GM12892 (cell line): ENCODE data around the gene FSIP1.

ENCODE experiments used
- DNase-seq: peaks from one replicate; pipeline ENCODE4 v3.0.0; 2011; ENCODE audit not compliant: insufficient read length
- FAIRE-seq: peaks from 2 replicates; lab custom pipeline; 2011; peaks lifted over from hg19 to GRCh38; lab: Jason Lieb, UNC
- POLR2A ChIP-seq: IDR thresholded peaks from 2 replicates; pipeline ENCODE4 v1.6.1; 2011; ENCODE audit warnings: low read depth, low read length, control low read depth
- POLR2AphosphoS5 ChIP-seq: IDR thresholded peaks from 2 replicates; pipeline ENCODE4 v1.6.1; 2011; ENCODE audit warnings: low read depth, low read length, control low read depth
- TAF1 ChIP-seq: IDR thresholded peaks from 2 replicates; pipeline ENCODE4 v1.6.1; 2011; ENCODE audit warnings: low read depth, mild to moderate bottlenecking, control low read depth, low read length, borderline replicate concordance

The FSIP1 gene

GRCh38 chr15:39735120-39735717 lies 47.4 kb downstream of the FSIP1 start:
- peak; percentile 14 for FAIRE-seq
- TF ChIP-seq TAF1 (no peak), POLR2A (no peak), POLR2AphosphoS5 (no peak)
- DNase-seq = no peak

GRCh38 chr15:39731266-39731665 lies 51.4 kb downstream of the FSIP1 start:
- FAIRE-seq = no peak
- DNase-seq = no peak
- no peak for TF ChIP-seq POLR2A
- TF ChIP-seq TAF1 = no peak
- no peak for TF ChIP-seq POLR2AphosphoS5

DNA sequence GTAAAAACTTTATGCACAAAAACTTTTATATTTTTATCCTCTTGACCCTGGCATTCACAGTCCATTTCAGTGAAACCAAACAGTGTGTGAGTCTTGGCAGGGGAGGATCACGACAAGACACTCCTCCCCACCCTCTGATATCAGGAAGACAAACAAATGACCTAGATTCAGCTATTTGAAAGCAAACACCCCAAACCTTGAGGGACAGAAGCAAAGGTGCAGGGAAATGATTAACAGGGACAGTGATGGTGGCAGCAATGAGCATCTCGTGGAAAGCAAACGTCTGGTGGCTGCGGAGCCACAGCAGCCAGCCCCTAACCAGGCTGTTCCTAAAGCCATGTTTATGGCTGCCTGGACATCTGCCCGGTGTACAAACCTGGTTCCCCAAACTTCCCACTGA lies 52.1 kb downstream of the FSIP1 start:
- DNase-seq (no peak), FAIRE-seq (no peak)
- TF ChIP-seq POLR2AphosphoS5 (no peak), POLR2A (no peak), TAF1 (no peak)

DNA sequence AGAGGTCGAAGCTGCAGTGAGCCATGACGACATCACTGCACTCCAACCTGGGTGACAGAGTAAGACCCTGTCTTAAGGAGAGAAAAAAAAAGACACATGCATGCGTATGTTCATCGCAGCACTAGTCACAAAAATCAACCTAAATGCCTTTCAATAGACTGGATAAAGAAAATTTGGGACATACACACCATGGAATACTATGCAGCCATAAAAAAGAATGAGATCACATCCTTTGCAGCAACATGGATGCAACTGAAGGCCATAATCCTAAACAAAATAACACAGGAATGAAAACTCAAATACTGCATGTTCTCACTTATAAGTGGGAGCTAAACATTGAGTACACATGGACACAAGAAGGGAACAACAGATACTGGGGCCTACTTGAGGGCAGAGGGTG lies 53.1 kb downstream of the FSIP1 start:
- TF ChIP-seq POLR2A (no peak), TAF1 (no peak), POLR2AphosphoS5 (no peak)
- DNase-seq = no peak
- no peak for FAIRE-seq

GRCh38 chr15:39728845-39729244 lies 53.8 kb downstream of the FSIP1 start:
- TF ChIP-seq TAF1 (no peak), POLR2AphosphoS5 (no peak), POLR2A (no peak)
- DNase-seq = no peak
- FAIRE-seq = no peak

DNA sequence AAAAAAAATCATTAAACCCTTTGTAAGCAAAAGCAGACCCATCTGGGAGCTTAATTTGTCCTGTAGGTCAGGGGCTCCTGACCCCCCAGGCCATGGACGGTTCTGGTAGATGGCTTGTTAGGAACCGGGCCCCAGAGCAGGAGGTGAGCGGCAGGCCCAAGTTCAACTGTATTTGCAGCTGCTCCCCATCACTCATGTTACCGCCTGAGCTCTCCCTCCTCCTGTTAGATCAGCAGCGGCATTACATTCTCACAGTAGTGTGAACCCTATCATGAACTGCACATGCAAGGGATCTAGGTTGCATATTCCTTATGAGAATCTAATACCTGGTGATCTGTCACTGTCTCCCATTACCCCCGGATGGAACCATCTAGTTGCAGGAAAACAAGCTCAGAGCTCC lies 60.7 kb downstream of the FSIP1 start:
- no peak for FAIRE-seq

DNA sequence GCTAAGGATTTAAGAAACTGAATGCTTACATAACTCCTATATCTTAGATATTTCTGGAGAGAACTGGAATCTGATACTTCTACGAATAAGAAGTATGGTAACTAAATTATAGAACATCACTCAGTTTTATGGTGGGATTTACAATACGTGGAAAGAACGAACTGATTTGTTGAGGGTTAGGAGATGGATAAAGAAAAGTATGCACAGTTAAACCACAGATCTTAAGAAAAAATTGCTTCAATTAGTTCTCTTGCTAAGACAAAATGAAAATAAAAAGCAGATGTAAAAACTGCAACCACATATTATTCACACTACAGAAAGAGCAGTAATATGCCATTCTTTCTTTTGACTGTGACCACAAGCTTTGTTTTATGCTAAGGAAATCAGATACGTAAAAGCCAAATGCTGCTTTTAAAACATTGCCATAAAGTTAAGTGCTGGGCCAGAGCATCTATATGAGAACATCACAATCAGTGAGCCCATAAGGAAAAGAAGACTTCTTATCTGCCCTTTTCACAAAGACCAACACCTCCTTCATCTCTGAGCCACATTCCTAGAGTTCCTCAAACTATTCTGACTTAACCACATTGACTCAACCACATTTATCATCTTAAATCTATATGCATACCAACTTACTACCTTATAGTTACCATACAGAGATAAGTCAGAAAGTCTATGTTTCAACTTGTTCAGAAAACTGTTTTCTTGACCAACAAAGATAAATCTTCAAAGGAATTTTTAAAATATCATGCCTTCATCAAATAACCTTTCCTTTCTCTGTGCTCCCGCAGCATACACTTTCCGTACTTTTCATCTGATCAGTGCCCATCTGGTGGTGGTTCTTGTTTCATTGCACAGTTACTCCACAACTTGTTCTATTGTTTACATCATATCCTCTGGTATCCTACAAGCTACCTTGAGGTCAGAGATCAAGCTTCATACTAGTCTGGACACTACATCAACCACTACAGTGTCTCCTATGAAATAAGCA lies 61.7 kb downstream of the FSIP1 start:
- no peak for TF ChIP-seq POLR2AphosphoS5
- no peak for TF ChIP-seq POLR2A
- no peak for TF ChIP-seq TAF1
- DNase-seq = no peak
- FAIRE-seq = no peak

More for the DNA sequence above, 60.7 kb downstream of the FSIP1 start:
- no peak for DNase-seq
- no peak for TF ChIP-seq POLR2AphosphoS5
- no peak for TF ChIP-seq TAF1
- no peak for TF ChIP-seq POLR2A

GRCh38 chr15:39720081-39720480 lies 62.6 kb downstream of the FSIP1 start:
- FAIRE-seq = no peak
- TF ChIP-seq POLR2A = no peak
- TF ChIP-seq POLR2AphosphoS5 = no peak
- TF ChIP-seq TAF1 = no peak
- no peak for DNase-seq

- no peak for DNase-seq
- TF ChIP-seq POLR2AphosphoS5 (no peak), POLR2A (no peak), TAF1 (no peak)
- FAIRE-seq = no peak
Observed at GRCh38 chr15:39719109-39719508, 63.5 kb downstream of the FSIP1 start.

DNA sequence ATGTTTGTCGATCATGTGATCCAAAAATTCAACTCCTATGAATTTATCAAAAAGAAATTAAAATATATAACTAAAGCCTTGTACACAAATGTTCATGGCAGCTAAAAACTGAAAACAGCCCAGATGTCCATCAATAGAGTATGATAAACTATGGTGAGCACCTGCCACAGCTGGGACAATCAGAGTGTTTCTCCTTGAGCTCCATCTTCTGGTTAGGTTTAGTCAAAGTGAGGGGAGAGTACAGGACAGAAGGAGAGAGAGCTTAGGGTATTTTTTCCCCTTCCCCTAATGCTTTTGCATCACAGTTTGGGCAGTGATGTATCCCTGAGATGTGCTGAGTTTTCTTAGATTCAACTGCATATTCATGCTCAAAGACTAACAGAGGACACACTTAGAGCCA lies 65.5 kb downstream of the FSIP1 start:
- TF ChIP-seq TAF1 (no peak), POLR2AphosphoS5 (no peak), POLR2A (no peak)
- no peak for DNase-seq
- FAIRE-seq = no peak

DNA sequence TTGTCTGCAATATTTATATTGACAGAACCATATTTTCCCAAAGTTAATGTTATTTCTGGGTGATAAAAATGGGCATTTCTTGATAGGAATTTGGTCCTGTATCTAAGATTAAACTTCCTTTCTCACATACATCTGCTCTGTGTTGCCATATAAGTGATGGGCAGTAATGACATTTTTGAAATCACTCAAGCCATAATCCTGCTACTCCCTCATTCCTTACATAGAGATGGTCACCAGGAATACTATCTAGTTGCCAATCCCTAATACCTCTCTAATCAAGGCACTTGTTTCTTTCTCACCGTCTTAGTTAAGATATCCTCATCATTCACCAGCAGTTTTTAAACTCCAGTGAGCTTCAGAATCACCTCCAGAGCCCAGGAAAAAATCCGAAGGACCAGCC lies 68.4 kb downstream of the FSIP1 start:
- FAIRE-seq (no peak), DNase-seq (no peak)
- TF ChIP-seq POLR2AphosphoS5 = no peak
- TF ChIP-seq TAF1 = no peak
- TF ChIP-seq POLR2A = no peak
